Brain microvascular endothelial cell (primary cell): ENCODE results near the gene MEF2C.
A peak's percentile ranks its signal among the peaks of the same experiment; 100 is the strongest.

Source experiments
- DNase-seq: peaks from one replicate; pipeline ENCODE4 v3.0.0-alpha.2; 2020
- H3K27ac ChIP-seq: fragments of 250-450 bp; sonication (Bioruptor Pico); 2 replicates; pipeline ENCODE4 v1.5.1; 2020; ENCODE audit warnings: mild to moderate bottlenecking, moderate library complexity
- H3K27me3 ChIP-seq: fragments of 250-450 bp; sonication (Bioruptor Pico); replicated peaks from 2 replicates; pipeline ENCODE4 v1.5.1; 2020; ENCODE audit warnings: mild to moderate bottlenecking
- H3K36me3 ChIP-seq: fragments of 250-450 bp; sonication (Bioruptor Pico); replicated peaks from 2 replicates; pipeline ENCODE4 v1.5.1; 2020; ENCODE audit warnings: mild to moderate bottlenecking
- H3K4me3 ChIP-seq: 2 replicates; pipeline ENCODE4 v1.5.1; 2011; ENCODE audit warnings: low read depth, mild to moderate bottlenecking, control low read depth, low read length, moderate library complexity
- CTCF ChIP-seq: IDR thresholded peaks from 2 replicates; pipeline ENCODE4 v1.5.1; 2011; ENCODE audit warnings: low read depth, mild to moderate bottlenecking, moderate library complexity, low read length, control low read depth, inconsistent platforms; ENCODE audit errors: missing control alignments
- in situ Hi-C: cut with HindIII; loops from 2 replicates; pipeline ENCODE4 v1.10.0; 2017; ENCODE audit warnings: low sequenced_read_pairs, low pct_ligation_motif_present

The MEF2C gene

DNA sequence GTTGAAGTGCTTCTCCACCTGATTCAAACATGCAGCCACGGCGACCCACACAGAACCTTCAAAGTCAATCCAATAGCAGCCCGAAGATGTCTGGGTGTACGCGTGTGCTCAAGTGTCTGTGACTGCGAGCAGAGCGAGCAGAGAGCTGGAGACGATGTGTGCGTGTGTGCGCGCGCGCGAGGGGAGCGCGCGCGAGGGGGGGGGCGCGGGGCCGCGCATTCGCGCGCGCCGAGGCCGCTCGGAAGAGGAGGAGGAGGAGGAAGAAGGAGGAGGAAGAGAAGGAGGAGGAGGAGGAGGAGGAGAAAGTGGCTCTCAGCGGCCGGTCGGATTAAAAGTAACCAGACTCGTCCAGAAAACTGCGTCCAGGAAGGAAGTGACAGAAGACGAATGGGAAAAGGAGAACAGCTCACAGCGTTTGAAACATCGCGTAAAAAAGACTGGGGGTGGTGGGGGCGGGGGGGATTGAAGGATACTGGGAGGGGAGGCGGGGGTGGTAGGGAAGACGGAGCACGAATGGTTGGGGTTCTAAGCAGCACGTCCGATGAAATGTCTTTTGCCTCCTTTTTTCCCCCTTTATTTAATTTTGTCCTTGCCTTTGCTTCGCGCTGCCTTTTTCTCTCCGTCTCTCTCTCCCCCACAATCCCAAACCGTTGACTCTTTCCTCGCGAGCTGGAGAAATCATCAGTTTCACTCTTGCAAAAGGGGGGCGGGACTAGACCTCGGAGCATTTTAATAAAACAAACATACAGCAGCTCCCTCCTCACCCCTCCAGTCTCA lies at the start of gene MEF2C:
TSS of gene MEF2C (minus strand) at position 126 of the 777 bp plus-strand sequence. CDS start 59,396 bp downstream, outside the sequence.
- no peaks in the 10 kb centered on the region for H3K27me3 ChIP-seq
- peak; percentile 83 for DNase-seq
- H3K4me3 ChIP-seq = peak within 1 kb of the TSS; percentile 72
- no peaks in the 10 kb centered on the region for H3K36me3 ChIP-seq
- peak within 1 kb of the TSS; percentile 89 for H3K27ac ChIP-seq
- in situ Hi-C loops = no loop called here
- no peak for TF ChIP-seq CTCF

GRCh38 chr5:88932541-88932940 lies 49.6 kb upstream of the MEF2C start:
- Histone ChIP-seq H3K27ac (no peak overlapping the region), H3K4me3 (no peak overlapping the region), H3K36me3 (no peaks in the 10 kb centered on the region), H3K27me3 (no peaks in the 10 kb centered on the region)
- no peak for TF ChIP-seq CTCF
- in situ Hi-C loops = no loop called here
- no peak for DNase-seq

DNA sequence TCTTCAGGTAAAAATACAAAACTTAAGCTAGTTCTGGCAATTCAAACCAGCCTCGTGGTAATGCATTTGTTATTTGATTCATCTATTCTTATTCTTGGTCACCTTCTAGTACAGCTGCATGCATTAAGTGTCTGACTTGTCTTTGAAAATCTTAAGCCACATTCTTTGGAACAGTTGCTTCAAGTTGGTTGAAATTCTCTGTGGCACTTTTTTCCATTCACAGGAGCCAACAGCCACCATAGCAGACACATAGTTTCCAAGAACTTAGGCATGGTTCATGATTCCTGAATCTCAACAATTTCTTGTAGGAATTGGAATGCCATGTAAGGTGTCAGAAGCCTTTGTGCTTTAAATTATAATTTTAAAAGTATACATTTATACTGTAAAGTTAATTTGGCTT lies 47.4 kb upstream of the MEF2C start:
- Histone ChIP-seq H3K4me3 (no peak overlapping the region), H3K36me3 (no peaks in the 10 kb centered on the region), H3K27me3 (no peaks in the 10 kb centered on the region), H3K27ac (no peak overlapping the region)
- in situ Hi-C loops = no loop called here
- TF ChIP-seq CTCF = no peak
- DNase-seq = no peak

DNA sequence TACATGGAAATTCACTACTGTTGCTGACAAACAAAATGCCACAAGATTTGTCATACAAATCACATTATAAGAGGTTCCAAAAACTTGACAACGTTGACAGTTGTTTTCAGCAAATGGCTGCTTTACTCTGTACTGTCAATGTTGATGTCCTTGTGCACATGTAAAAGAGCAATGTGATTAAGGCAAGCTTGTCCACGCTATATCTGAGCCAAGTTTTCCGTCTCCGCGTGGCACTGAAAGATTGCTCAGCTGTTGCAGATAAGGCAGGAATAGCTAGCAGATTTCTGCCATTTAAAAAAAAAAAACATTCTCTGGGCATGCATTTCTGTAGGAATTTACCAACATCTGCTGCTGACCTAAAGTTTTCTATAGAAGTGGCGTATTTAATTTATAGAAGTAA lies 46.4 kb upstream of the MEF2C start:
- H3K4me3 ChIP-seq = no peak overlapping the region
- H3K36me3 ChIP-seq = no peaks in the 10 kb centered on the region
- no peak for TF ChIP-seq CTCF
- no peak for DNase-seq
- no peaks in the 10 kb centered on the region for H3K27me3 ChIP-seq
- in situ Hi-C loops = no loop called here
- no peak overlapping the region for H3K27ac ChIP-seq

DNA sequence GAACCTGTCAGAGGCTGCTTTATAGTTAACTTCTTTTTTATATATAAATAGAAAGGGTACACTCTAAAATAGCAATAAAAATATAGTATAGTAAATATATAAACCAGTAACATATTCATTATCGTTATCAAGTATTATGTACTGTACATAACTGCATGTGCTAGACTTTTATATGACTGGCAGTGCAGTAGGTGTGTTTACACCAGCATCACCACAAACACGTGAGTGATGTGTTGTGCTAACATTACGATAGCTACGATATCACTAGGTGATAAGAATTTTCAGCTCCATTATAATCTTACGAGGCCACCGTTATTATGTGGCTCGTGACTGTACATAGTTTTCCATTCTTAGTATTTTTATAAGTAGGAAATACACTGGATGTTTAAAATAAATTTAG lies 43.8 kb upstream of the MEF2C start:
- Histone ChIP-seq H3K4me3 (no peak overlapping the region), H3K36me3 (no peaks in the 10 kb centered on the region), H3K27ac (no peak overlapping the region), H3K27me3 (no peaks in the 10 kb centered on the region)
- in situ Hi-C loops = no loop called here
- no peak for DNase-seq
- no peak for TF ChIP-seq CTCF
